Skin of body (tissue), 2 donors: Measurements from ENCODE around the gene TBCK. TPM values are rescaled to one million over a fixed set of nuclear protein-coding genes. Genes with fewer than 3 reads are reported as not detected.

ENCODE experiments used
- DNase-seq: peaks from one replicate; lab custom pipeline; 2025; lab: John Stamatoyannopoulos, UW
- total RNA-seq: library from RNA; depleted of rRNA; stranded (reverse); fragments of >200 nt; gene quantifications from one replicate; pipeline ENCODE4 v1.2.3, GENCODE V29; 2014

The TBCK gene
- 56.3 TPM for total RNA-seq

DNA sequence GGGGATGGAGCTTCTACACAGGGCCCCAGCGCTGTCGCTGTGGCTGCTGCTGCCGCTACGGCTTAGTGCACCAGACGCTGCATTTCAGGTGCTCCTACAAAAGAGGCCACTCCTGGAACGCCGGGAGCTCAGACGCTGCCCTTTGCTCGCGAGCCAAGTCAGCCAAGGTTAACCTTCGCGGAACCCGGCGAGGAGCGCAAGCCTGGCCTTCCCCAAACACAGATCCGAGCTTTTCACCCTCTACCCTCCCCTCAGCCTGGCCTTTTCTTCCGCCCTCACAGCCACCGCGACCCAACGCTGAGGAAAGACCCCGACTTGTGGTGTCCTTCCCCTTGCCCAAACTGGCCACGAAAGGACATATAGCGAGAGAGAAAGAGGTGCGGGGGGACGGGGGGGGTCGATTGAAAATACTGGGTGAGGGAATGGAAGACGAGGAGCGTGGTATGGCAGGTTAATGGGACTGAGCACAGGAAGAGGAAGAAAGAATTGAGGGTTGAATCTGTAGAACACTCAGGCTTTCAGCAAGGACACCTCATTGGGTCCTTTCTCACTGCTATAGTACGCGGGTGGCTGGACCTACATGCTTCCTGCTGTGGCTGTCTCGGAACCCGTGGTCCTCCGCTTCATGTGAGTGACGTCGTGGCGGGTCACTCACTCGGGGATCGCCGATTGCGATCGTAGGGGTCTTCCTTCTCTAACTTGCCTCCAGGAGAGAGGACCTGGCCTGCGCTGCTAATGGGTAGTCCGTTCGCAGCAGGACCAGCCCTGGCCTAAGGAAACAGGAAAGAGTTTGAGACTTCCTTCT, at the start of gene TBCK, which contains the start of gene AIMP1:
TBCK (minus strand) TSS at position 242 of the 805 bp plus-strand sequence. CDS start 7,249 bp downstream, outside the sequence.
AIMP1 (plus strand) TSS at position 583 of the 805 bp plus-strand sequence. CDS start 8,460 bp downstream, outside the sequence.
- DNase-seq: peak; percentile 98

DNA sequence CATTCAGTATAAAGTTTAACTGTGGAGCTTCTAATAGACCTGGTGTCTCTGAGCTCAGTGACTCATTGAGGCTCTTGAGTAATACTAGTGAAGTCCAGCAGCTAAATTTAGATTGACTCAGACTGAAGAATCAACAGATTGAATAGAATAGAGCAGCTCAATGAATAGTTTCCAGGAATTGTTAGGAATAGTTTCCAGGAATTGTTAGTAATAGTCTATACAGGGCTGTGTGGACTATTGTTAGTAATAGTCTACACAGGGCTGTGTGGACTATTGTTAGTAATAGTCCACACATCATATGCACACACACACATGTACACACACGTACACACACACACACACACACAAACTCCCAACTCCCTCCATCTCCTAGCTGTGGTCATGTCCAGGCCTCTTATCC, 49.6 kb upstream of the TBCK start:
- DNase-seq: peak; percentile 71

DNA sequence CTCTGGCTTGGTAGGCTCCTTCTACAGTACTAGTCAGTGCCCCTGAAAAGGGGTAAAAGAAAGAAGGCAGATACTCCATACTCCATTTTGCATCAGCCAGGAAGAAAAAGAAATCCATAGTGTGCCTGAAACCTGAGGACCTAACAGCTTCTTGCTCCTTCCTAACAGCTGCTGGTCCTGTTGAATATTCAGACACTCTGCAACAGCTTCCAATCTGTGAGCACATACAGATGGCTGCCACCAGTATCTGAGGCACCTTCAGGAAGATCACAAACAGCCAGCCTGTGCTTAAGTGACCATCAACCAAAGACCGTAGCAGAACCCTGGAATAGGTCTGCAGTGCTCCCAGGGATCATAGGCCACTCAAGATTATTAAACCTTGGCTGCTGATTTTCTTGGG, 48.3 kb upstream of the TBCK start:
- no peak for DNase-seq

- DNase-seq: peak; percentile 54
These were observed 46.2 kb upstream of the TBCK start for GRCh38 chr4:106362086-106362825.

DNA sequence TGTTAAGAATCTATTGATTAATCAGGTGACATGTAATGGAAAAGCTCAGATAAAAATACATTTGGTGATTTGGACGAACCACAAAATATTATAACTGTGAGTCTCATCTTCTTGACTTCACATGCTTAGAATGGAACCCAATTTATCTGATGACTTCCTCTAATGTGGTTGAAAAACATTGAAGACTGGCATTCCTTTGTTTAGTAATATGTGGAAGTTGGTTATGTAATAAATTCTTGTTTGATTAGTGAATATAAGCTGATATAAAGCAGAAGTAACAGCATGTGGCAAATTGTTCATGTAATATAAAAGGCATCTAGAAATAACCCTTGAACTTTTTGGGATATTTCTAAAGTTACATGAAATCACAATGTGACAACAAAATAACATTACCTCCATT, 42.9 kb upstream of the TBCK start:
- peak; percentile 23 for DNase-seq

DNA sequence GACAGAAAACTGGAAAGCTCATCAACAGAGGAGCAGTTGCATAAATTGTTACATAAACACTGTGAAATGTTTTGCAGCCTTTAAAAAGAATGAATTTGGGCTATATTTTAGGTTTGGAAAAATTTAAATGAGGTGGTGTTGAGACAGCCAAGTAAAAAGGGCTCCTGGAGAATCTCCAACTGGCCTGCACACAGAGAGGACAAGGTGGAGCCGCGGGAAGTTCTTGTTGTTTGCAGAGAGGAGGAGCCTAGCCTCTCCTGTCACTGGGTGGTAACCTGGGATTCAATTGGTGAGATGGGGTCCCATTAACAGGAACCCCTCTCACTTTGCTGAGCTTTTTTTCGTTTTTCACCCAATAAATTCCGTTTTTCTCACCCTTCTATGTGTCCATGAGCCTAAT, 39.2 kb upstream of the TBCK start:
- no peak for DNase-seq

GRCh38 chr4:106353786-106354185, 37.8 kb upstream of the TBCK start:
- no peak for DNase-seq

- DNase-seq: no peak
These were observed 35.0 kb upstream of the TBCK start for GRCh38 chr4:106351016-106351415.

DNA sequence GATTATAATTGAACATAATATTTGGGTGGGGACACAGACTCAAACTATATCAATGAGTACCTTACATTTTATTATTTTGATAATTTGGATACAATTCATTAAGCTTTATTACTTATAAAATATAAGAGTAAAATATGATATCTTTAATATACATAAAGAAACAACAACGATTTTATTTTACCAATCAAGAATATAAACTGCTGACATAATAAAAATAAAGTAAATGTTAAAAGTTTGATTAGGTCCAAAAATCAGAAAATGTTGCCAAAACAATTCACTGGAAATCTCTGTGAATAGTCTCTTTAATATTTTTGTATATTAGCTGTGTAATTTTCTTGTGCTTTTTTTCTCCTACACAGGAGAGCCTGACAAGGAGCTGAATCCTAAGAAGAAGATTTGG, 31.2 kb upstream of the TBCK start:
- DNase-seq: no peak

DNA sequence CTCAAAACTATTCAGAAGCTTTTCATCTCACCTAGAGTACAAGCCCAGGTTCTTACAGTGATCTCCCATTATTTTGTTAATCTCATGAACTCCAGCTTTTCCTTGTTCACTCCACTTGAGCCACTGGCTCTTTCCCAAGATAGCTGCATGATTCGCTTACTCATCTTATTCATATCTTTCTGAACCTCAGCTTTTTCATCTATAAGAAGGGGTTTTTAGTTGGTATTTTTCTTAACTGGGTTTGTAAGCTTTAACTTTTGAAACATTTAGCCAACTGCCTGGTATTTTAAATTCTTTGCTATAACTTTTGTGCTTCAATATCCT, 28.6 kb upstream of the TBCK start:
- no peak for DNase-seq

GRCh38 chr4:106343865-106344646, 28.0 kb upstream of the TBCK start:
- no peak for DNase-seq

GRCh38 chr4:106340774-106341173, 24.8 kb upstream of the TBCK start:
- no peak for DNase-seq

GRCh38 chr4:106339431-106339830, 23.4 kb upstream of the TBCK start:
- no peak for DNase-seq

GRCh38 chr4:106338671-106339070, 22.7 kb upstream of the TBCK start:
- no peak for DNase-seq

- DNase-seq: no peak
These were observed 21.9 kb upstream of the TBCK start for GRCh38 chr4:106337916-106338315.

DNA sequence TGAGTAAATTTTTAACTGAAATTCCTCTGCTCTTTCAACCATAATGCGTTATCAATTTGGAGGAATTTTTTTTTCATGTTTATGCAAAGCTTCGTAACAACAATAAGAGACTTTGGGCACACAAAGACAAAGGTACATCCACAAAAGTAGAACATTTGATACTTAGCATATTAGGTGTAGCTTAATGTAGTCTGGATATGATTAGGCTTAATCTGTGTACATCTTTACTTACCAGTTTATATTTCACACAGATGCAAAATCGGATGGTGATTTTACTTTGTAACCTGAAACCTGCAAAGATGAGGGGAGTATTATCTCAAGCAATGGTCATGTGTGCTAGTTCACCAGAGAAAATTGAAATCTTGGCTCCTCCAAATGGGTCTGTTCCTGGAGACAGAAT, 20.6 kb upstream of the TBCK start:
- no peak for DNase-seq

DNA sequence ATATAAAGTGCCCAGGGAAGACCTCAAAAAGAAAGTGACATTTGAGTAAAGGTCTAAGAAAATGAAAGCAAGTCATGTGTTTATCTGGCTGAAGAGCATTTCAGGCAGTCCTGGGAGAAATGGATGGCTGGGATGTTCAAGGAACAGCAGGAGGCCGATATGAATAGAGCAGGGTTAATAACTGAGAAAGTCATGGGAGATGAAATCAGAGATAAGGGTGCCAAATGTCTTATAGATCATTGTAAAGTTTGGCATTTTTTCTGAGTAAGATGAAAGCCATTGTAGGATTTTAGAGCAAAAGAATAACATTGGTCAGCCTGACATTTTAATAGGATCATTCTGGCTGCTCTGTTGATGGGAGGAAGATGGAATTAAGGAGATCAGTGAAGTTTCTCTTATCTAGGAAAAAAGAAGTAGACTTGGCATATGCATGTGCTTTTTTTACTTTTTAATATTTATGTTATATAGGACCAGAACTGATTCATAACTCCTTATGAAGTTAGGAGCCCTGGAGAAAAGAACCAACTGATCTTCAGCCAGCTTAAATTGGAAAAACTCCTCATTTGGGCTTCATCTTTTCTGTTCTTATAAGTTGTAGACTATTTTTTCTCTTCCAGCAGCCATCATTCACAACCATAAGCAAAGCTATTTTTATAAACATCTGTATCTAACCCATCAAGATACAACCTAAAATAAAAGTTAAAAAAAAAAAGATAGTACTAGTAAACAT, 18.9 kb upstream of the TBCK start:
- peak; percentile 89 for DNase-seq

- DNase-seq: no peak
These were observed 17.2 kb upstream of the TBCK start for GRCh38 chr4:106333186-106333585.

GRCh38 chr4:106329041-106329618, 13.1 kb upstream of the TBCK start:
- peak; percentile 4 for DNase-seq

- DNase-seq: no peak
These were observed 9.8 kb upstream of the TBCK start for GRCh38 chr4:106325800-106326199.

DNA sequence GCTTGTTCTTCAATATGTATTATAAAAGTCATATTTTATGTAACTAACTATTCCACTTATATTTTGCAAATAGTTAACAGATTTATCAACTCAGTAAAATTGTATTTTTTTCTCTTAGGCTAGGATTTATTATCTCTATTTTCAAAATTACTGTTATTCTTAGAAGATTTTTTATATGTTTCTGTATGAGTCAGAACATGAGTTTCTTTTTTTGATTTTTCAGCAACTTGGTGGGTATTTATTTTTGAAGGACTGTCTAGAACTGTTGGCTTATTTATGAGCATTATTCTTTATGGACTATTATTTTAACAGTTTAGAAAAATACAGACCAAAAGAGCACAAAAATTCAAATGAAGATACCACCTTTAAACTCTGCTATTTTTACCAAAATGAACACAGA, 7.1 kb upstream of the TBCK start:
- no peak for DNase-seq
